ENCODE results near the gene TNIP1. TPM values are rescaled to one million over a fixed set of nuclear protein-coding genes. Genes with fewer than 3 reads are reported as not detected.

The TNIP1 gene
- polyA plus RNA-seq, 1 of the 3 experiments (the other 2 are of a cell fraction), result 46.2 TPM

DNA sequence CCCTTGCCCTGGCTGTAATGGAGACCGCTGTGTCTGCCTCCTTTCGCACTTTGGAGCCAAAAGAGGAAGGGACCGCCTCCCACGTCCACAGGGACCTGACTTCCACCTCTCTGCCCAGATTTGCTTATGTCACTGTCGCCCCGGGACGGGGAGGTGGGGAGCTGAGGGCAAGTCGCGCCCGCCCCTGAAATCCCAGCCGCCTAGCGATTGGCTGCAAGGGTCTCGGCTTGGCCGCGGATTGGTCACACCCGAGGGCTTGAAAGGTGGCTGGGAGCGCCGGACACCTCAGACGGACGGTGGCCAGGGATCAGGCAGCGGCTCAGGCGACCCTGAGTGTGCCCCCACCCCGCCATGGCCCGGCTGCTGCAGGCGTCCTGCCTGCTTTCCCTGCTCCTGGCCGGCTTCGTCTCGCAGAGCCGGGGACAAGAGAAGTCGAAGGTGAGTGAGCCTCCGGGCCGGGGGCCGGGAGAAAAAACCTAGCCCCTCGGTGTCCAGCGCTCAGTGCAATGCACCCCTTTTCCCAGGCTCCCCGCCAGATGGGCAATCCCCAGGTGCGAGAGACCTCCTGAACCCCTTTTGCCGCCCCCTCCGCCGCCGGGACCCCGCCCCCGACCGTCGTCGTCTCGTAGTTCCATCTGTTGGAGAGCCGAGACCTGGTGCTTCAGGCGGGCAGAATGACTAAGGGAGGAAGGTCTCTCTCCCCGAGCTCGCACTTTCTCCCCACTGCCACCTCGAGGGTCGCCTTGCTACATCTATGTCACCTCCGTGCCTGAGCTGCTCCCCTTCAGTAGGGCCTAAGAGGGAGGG lies 60.3 kb downstream of the TNIP1 start, which contains the start of gene GPX3:
Gene GPX3 (plus strand): TSS at position 288 of the 807 bp plus-strand sequence. CDS start 64 bp downstream, at position 352.
- no peaks in the 10 kb centered on the region for H3F3A ChIP-seq (replicated peaks; ENCODE audit: insufficient read depth)
- H3K27me3 ChIP-seq (ENCODE audit: insufficient read depth), result no peaks in the 10 kb centered on the region
- H3K79me2 ChIP-seq (ENCODE audit: insufficient read depth), result no peaks in the 10 kb centered on the region
- H4K20me1 ChIP-seq (ENCODE audit: insufficient read depth), result no peaks in the 10 kb centered on the region
- POLR2A ChIA-PET, result interaction anchor here (0.5 to 2.0 kb wide), 3 partner anchors 20 to 97 kb away, joined by 4 to 6 read pairs (median 5); partner anchors contain the start of gene TNIP1
- DNase-seq, result peak; percentile 92
- H2AFZ ChIP-seq (ENCODE audit: low read depth), result peak within 1 kb of the TSS; percentile 70
- CTCF ChIA-PET, result interaction anchor here (0.8 to 2.6 kb wide), 8 partner anchors 9 to 106 kb away, joined by 3 to 13 read pairs (median 4); no protein-coding TSS in a partner anchor
- peaks cover 0 to 8% of the 10 kb centered on the region in 2 experiments; a peak in 1 of 4 replicates for H3K4me1 ChIP-seq (ENCODE audit: control insufficient read depth in 1 of 2, insufficient read depth in 2 of 2, low read depth in 1 of 2, low read length in 1 of 2)
- 12% methylated on average over 27 of the region's 54 CpGs for WGBS (ENCODE audit: low lambda C conversion rate)
- peak within 1 kb of the TSS; percentile 82 for H3K4me2 ChIP-seq
- H3K4me3 ChIP-seq (ENCODE audit: low read depth in 2 of 2, low read length in 1 of 2), result peak within 1 kb of the TSS; percentile 61 to 64
- H3K27ac ChIP-seq (ENCODE audit: low read depth in 2 of 2, low read length in 1 of 2), result peak within 1 kb of the TSS in 1 of 2 experiments; percentile 16; a peak in 1 of 4 replicates
- H3K36me3 ChIP-seq (replicated peaks in 1 of 2; ENCODE audit: control insufficient read depth in 1 of 2, insufficient read depth in 2 of 2, low read length in 1 of 2), result no peaks in the 10 kb centered on the region
- H3K9me3 ChIP-seq, result no peaks in the 10 kb centered on the region
- no peaks in the 10 kb centered on the region for H3K9me2 ChIP-seq
- H3K9ac ChIP-seq, result no peak within 1 kb of the TSS
- peak; percentile 31; the same call in 1 of the 2 replicates for TF ChIP-seq MXI1 (IDR thresholded peaks at IDR 0.05; ENCODE audit: low read depth, low read length)
- no peak for TF ChIP-seq MEF2A (IDR thresholded peaks at IDR 0.05; ENCODE audit: borderline replicate concordance, low read depth)
- no peak for TF ChIP-seq EZH2phosphoT487 (IDR thresholded peaks at IDR 0.05; ENCODE audit: borderline replicate concordance, low read depth)
- TF ChIP-seq CHD2 (IDR thresholded peaks at IDR 0.05; ENCODE audit: low read length, partially characterized antibody), result peak; percentile 32
- TF ChIP-seq RFX5 (IDR thresholded peaks at IDR 0.05; ENCODE audit: low read length), result peak; percentile 64

DNA sequence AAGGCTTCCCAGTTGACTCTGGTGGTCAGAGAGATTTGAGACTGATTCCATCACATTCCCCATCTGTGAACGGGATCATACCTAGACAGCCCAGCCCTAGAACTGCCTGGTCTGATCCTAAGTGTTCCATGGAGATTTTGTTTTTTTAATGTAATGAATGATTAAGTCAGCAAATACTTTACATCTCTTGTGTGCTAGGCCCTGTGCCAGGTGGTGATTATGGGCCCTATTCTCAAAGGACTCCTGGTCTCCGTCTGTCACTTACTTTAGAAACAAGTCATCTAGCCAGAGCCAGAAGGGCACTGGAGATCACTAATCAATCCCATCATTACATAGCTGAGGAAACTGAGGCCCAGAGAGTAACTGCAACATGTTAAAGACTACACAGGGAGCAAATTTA lies 61.5 kb downstream of the TNIP1 start:
- Histone ChIP-seq H3K4me3 (ENCODE audit: low read depth in 2 of 2, low read length in 1 of 2) (no peak overlapping the region), H2AFZ (ENCODE audit: low read depth) (no peak overlapping the region), H3K27ac (ENCODE audit: low read depth in 2 of 2, low read length in 1 of 2) (no peak overlapping the region), H3K9ac (no peak overlapping the region), H3K4me1 (ENCODE audit: control insufficient read depth in 1 of 2, insufficient read depth in 2 of 2, low read depth in 1 of 2, low read length in 1 of 2) (peaks cover 0 to 8% of the 10 kb centered on the region in 2 experiments; a peak in 1 of 4 replicates), H3K9me2 (no peaks in the 10 kb centered on the region), H3K9me3 (no peaks in the 10 kb centered on the region), H3K4me2 (no peak overlapping the region), H3K27me3 (ENCODE audit: insufficient read depth) (no peaks in the 10 kb centered on the region), H3K79me2 (ENCODE audit: insufficient read depth) (no peaks in the 10 kb centered on the region), H4K20me1 (ENCODE audit: insufficient read depth) (no peaks in the 10 kb centered on the region), H3K36me3 (replicated peaks in 1 of 2; ENCODE audit: control insufficient read depth in 1 of 2, insufficient read depth in 2 of 2, low read length in 1 of 2) (no peaks in the 10 kb centered on the region), H3F3A (replicated peaks; ENCODE audit: insufficient read depth) (no peaks in the 10 kb centered on the region)
- no peak for DNase-seq
- TF ChIP-seq CHD2 (IDR thresholded peaks at IDR 0.05; ENCODE audit: low read length, partially characterized antibody) (no peak), SIN3A (IDR thresholded peaks at IDR 0.05; ENCODE audit: borderline replicate concordance, low read depth, low read length) (no peak), FOXM1 (IDR thresholded peaks at IDR 0.05; ENCODE audit: low read depth) (no peak), RXRA (IDR thresholded peaks at IDR 0.05; ENCODE audit: borderline replicate concordance, low read depth) (no peak), TAF1 (IDR thresholded peaks at IDR 0.05; ENCODE audit: borderline replicate concordance, low read depth, low read length) (no peak), SMC3 (IDR thresholded peaks at IDR 0.05; ENCODE audit: low read depth, low read length) (no peak), JUND (IDR thresholded peaks at IDR 0.05) (no peak), MXI1 (IDR thresholded peaks at IDR 0.05; ENCODE audit: low read depth, low read length) (no peak), TEAD4 (IDR thresholded peaks at IDR 0.05; ENCODE audit: borderline replicate concordance, insufficient read depth) (no peak), GATA2 (CRISPR knock-in tag; IDR thresholded peaks at IDR 0.05) (no peak), RAD21 (IDR thresholded peaks at IDR 0.05; ENCODE audit: low read length) (no peak)
- TF ChIP-seq, protein P1, sequence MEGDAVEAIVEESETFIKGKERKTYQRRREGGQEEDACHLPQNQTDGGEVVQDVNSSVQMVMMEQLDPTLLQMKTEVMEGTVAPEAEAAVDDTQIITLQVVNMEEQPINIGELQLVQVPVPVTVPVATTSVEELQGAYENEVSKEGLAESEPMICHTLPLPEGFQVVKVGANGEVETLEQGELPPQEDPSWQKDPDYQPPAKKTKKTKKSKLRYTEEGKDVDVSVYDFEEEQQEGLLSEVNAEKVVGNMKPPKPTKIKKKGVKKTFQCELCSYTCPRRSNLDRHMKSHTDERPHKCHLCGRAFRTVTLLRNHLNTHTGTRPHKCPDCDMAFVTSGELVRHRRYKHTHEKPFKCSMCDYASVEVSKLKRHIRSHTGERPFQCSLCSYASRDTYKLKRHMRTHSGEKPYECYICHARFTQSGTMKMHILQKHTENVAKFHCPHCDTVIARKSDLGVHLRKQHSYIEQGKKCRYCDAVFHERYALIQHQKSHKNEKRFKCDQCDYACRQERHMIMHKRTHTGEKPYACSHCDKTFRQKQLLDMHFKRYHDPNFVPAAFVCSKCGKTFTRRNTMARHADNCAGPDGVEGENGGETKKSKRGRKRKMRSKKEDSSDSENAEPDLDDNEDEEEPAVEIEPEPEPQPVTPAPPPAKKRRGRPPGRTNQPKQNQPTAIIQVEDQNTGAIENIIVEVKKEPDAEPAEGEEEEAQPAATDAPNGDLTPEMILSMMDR (IDR thresholded peaks at IDR 0.05), result no peak
- TF ChIP-seq, protein P2, sequence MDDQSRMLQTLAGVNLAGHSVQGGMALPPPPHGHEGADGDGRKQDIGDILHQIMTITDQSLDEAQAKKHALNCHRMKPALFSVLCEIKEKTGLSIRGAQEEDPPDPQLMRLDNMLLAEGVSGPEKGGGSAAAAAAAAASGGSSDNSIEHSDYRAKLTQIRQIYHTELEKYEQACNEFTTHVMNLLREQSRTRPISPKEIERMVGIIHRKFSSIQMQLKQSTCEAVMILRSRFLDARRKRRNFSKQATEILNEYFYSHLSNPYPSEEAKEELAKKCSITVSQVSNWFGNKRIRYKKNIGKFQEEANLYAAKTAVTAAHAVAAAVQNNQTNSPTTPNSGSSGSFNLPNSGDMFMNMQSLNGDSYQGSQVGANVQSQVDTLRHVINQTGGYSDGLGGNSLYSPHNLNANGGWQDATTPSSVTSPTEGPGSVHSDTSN (IDR thresholded peaks at IDR 0.05), result no peak
- TF ChIP-seq, protein P3, sequence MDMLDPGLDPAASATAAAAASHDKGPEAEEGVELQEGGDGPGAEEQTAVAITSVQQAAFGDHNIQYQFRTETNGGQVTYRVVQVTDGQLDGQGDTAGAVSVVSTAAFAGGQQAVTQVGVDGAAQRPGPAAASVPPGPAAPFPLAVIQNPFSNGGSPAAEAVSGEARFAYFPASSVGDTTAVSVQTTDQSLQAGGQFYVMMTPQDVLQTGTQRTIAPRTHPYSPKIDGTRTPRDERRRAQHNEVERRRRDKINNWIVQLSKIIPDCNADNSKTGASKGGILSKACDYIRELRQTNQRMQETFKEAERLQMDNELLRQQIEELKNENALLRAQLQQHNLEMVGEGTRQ (IDR thresholded peaks at IDR 0.05; ENCODE audit: borderline replicate concordance, low read depth, low read length), result no peak
- WGBS (ENCODE audit: low lambda C conversion rate), result 100% methylated on average over 2 of the region's 2 CpGs
- CTCF ChIA-PET, result interaction anchor here (1.4 to 2.2 kb wide), 3 partner anchors 17 to 96 kb away, joined by 3 to 9 read pairs (median 4); no protein-coding TSS in a partner anchor
- POLR2A ChIA-PET, result interaction anchor here (2.0 kb wide), 1 partner anchor 21 kb away, joined by 6 read pairs; no protein-coding TSS in a partner anchor

All from SK-N-SH (cell line).